DMS53 (cell line): ENCODE measurements around the gene MANF.
"Not testable (repeated sequence)": the region's sequence is repeated elsewhere in the genome, so short reads cannot be mapped to it uniquely, and the experiment has no call there.

Source experiments
- DNase-seq: peaks from one replicate; lab custom pipeline; 2025; lab: John Stamatoyannopoulos, UW

MANF gene

DNA sequence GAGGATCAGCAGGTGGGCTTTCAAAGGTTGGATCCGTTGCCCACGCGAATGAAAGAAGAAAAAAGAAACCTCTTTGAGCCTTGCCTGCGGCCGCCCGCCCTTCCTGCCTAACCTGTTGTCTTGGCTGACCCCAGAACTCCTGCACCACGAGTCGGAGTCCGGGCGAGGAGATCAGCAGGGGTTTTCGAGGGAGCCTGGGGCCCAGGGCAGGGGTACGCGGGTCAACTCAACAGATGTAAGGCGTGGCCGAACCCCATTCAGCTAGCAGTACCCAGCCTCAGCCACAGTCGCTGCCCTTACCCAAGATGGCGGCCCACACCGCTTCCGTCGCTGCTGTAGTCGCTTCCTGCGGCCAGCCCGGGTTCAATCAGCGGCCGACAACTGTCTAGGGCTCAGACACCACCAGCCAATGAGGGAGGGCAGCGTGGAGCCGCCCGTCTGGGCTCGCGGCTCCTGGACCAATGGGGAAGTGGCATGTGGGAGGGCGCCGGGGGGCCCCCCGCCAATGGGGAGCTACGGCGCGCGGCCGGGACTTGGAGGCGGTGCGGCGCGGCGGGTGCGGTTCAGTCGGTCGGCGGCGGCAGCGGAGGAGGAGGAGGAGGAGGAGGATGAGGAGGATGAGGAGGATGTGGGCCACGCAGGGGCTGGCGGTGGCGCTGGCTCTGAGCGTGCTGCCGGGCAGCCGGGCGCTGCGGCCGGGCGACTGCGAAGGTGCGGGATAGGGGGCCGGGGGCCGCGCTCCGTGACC, at the start of gene MANF:
MANF (plus strand) TSS at position 566 of the 748 bp plus-strand sequence; CDS start at position 618, 52 bp downstream.
- DNase-seq, result peak; percentile 92

- DNase-seq, result no peak
Measured at GRCh38 chr3:51336261-51336660, 48.8 kb upstream of the MANF start.

GRCh38 chr3:51337666-51338065, 47.4 kb upstream of the MANF start:
- no peak for DNase-seq

DNA sequence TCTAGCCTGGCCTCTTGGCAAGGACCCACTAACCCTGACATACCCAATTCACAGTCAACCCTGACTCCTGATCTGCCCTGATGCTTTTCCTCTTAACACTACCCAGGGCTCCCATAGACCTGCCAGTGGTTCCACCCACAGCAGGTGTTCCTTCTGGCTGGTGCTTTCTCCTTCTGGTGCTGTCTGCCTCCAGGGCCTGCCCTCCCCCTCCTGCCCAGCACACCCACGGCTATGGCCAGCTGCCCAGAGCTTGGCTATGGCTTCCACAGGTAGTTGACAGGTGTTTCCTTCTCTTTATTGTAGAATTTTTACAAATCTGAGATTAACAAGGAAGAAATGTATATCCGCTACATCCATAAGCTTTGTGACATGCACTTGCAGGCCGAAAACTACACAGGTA, 46.5 kb upstream of the MANF start:
- DNase-seq, result peak; percentile 8

DNA sequence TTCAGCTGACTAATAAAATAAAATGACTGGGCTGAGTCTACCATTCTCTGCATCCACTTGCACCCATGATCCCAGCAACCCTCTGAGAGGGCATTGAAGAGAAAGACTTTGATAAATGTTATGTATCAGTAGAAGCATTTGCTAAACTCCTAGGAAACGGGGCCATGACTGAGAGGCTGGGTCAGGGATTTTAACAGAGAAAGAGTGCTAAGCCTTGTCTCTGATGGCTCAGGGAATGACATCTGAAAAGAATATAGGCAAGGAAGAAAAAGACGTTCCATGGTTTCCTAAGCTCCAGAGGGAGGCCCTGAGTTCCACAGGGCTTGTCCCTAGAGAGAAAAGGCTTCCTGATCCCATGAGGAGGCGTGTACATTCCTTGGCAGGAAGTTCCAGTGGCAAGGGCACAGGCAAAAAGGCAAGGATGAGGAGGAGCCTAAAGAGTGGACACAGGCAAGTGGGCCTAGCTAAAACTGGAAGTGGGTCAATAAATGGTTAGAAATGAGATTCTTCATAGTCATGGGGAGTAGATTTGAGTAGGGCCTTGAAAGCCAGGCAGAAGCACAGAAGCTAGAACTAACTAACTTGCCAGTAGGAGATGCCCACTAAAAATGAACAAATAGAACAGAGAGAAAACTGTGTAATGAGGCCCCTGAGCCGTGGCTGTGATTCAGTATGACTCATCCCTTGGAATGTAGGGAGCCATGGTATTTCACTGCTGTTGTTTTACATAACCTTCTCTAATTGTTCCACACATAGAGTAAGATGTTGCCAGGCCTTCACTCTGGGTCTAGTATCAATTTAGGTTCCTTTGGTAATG, 44.9 kb upstream of the MANF start:
- DNase-seq, result peak; percentile 14

GRCh38 chr3:51340989-51341636, 44.0 kb upstream of the MANF start:
- no peak for DNase-seq

- DNase-seq, result no peak
Measured at GRCh38 chr3:51343918-51344687, 41.0 kb upstream of the MANF start.

- no peak for DNase-seq
Measured at GRCh38 chr3:51350751-51351150, 34.3 kb upstream of the MANF start.

GRCh38 chr3:51353131-51353530, 32.0 kb upstream of the MANF start:
- DNase-seq, result no peak

GRCh38 chr3:51353691-51354090, 31.4 kb upstream of the MANF start:
- no peak for DNase-seq

- DNase-seq, result no peak
Measured at GRCh38 chr3:51354172-51354571, 30.9 kb upstream of the MANF start.

DNA sequence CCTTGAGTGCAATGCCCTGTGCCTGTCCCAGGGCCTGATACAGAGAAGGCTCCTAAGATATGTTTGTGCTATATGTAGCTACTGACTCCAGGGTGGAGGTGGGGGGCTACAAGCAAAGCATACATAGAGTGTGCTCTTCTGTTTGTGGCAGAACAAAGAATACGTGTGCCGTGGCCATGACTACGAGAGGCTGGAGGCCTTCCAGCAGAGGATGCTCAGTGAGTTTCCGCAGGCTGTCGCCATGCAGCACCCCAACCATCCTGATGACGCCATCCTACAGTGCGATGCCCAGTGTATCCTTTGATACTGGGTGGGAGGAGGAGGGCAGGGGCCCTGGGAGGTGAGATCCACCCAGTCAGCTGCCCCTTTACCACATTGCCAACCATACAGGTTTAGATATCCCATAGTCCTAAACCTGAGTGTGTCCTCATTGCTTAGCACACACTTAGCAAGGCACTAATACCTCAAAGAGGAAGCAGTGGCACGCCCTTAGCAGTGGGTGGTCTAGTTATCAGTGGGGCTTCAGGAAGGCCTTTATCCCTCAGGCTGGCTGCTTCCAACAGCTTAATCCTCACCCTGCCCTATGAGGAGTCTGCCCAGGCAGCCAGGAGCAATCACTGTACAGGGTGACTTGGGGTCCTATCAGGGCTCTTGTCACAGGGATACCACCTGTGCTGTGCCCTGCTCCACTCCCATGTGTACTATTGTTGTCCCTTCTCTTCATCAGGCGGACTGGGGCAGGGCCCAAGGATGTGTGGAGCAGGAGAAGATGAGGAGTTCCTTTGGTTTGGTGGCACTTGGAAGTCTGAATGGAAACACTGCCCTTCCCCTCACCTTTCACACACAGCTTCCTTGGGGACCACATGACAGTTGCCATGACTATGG, 30.1 kb upstream of the MANF start:
- no peak for DNase-seq

GRCh38 chr3:51355891-51356578, 29.1 kb upstream of the MANF start:
- DNase-seq, result no peak

- no peak for DNase-seq
Measured at GRCh38 chr3:51357856-51358255, 27.2 kb upstream of the MANF start.

DNA sequence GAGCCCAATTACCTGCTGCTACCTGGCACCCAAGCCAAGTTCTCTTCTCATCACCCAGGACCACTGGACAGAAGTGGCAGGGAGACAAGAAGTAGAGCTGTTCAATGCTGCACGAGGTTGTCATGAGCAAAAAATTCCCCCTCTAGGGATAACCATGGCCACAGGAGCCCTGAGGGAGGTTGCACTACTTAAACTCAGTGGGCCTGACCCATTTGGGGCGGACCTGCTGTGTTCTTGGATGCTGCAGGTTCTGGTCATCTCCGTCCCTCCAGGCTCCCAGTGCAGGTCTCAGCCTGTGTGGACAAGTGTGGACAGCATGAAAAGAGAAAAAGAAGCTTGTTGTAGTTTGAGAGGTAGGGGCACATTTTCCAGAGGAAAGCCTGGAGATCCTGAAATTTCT, 26.1 kb upstream of the MANF start:
- DNase-seq, result no peak

DNA sequence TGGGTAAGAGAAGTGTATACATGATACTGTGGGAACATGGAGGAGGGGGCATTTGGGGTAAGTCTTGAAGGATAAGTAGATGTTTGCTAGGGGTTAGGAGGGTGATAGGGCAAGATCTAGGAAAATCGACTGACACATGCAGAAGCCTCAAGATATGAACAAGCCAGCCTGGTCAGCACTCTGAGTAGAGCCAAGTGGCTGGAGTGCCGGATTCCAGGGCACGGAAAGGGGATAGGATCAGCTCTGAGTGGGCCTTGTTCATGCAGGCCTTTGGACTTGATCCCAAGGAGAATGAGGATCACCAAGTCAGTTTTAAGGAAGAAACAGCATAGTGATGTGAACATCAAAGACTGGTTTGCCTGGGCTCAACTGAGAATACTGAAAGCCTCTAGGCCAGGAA, 24.3 kb upstream of the MANF start:
- DNase-seq, result no peak

- no peak for DNase-seq
Measured at GRCh38 chr3:51361746-51362145, 23.3 kb upstream of the MANF start.

GRCh38 chr3:51362476-51362875, 22.6 kb upstream of the MANF start:
- DNase-seq, result no peak

GRCh38 chr3:51368276-51368675, 16.8 kb upstream of the MANF start:
- not testable (repeated sequence) for DNase-seq

- peak; percentile 61 for DNase-seq
Measured at GRCh38 chr3:51371943-51372557, 13.0 kb upstream of the MANF start.
